Upper lobe of left lung (tissue), 6 donors: ENCODE measurements around the gene IBA57. TPM values are rescaled to one million over a fixed set of nuclear protein-coding genes. Genes with fewer than 3 reads are reported as not detected.

Source experiments
- ATAC-seq, 2 donors: fragments of 200-7000 bp; cut with Tn5 transposase; one replicate each; pipeline ENCODE4 v1.9.1; 2022; ENCODE audit warnings: mild to moderate bottlenecking in 2 of 2, moderate library complexity in 2 of 2; ENCODE audit not compliant: low FRiP score in 2 of 2
- DNase-seq, 2 donors: peaks; one replicate each; pipeline ENCODE4 v3.0.0-alpha.2; 2019 to 2020
- H3K27ac ChIP-seq, 4 donors: fragments of 200-600 bp; sonication (generic); one replicate each; pipeline ENCODE4 v1.5.1; 2016 to 2019
- H3K27me3 ChIP-seq, 4 donors: fragments of 200-600 bp; sonication (generic); one replicate each; pipeline ENCODE4 v1.5.1; 2017 to 2019
- H3K36me3 ChIP-seq, 4 donors: fragments of 200-600 bp; sonication (generic); one replicate each; pipeline ENCODE4 v1.5.1; 2016 to 2019
- H3K4me1 ChIP-seq, 4 donors: fragments of 200-600 bp; sonication (generic); one replicate each; pipeline ENCODE4 v1.5.1; 2018 to 2019
- H3K4me3 ChIP-seq, 4 donors: fragments of 200-600 bp; sonication (generic); one replicate each; pipeline ENCODE4 v1.5.1; 2017 to 2019; ENCODE audit warnings: mild to moderate bottlenecking in 2 of 4, moderate library complexity in 1 of 4
- H3K9me3 ChIP-seq, 4 donors: fragments of 200-600 bp; sonication (generic); one replicate each; pipeline ENCODE4 v1.5.1; 2018 to 2019
- EP300 ChIP-seq, 4 donors: sonication (generic); formaldehyde crosslinking; IDR thresholded peaks; one replicate each; pipeline ENCODE4 v1.5.1; 2017; ENCODE audit warnings: antibody characterized with exemption in 4 of 4, control low read depth in 2 of 4
- POLR2A ChIP-seq, 4 donors: fragments of 450-650 bp; IDR thresholded peaks; one replicate each; pipeline ENCODE4 v1.5.1; 2016 to 2017; ENCODE audit warnings: antibody characterized with exemption in 4 of 4, mild to moderate bottlenecking in 2 of 4
- POLR2AphosphoS5 ChIP-seq, 2 donors: sonication (generic); formaldehyde crosslinking; IDR thresholded peaks; one replicate each; pipeline ENCODE4 v1.5.1; 2017; ENCODE audit warnings: antibody characterized with exemption in 2 of 2
- WGBS, 2 donors: methylation state at CpG; one replicate each; pipeline ENCODE4 v1.1.5; 2017 to 2018; 5-methylcytosine and 5-hydroxymethylcytosine counted together
- total RNA-seq, 6 donors: library from RNA; depleted of rRNA in 4 of 6; stranded (reverse); fragments of >200 nt in 4 of 6; gene quantifications; one replicate each; pipeline versions ENCODE4 v1.1.0 to v1.2.1, GENCODE V29; 2016 to 2021
- TF ChIP-seq, protein P1 (sequence below), 6 experiments: fragments of 450-650 bp in 4 of 6; fragments of 200-600 bp in 2 of 6; sonication (generic) in 2 of 6; IDR thresholded peaks; one replicate each; pipeline ENCODE4 v1.5.1; 2016 to 2019; ENCODE audit warnings: antibody characterized with exemption in 6 of 6
- donor health status: DM: no; HTN: no; CAD: no; lungs with moderate emphysema.
- donor health status: DM: no; HTN: yes; CAD: no; lungs with severe emphysema.

The IBA57 gene
- total RNA-seq, 6 donors from 2014 or later, result 6.1 to 19.3 (median 13.9) TPM

DNA sequence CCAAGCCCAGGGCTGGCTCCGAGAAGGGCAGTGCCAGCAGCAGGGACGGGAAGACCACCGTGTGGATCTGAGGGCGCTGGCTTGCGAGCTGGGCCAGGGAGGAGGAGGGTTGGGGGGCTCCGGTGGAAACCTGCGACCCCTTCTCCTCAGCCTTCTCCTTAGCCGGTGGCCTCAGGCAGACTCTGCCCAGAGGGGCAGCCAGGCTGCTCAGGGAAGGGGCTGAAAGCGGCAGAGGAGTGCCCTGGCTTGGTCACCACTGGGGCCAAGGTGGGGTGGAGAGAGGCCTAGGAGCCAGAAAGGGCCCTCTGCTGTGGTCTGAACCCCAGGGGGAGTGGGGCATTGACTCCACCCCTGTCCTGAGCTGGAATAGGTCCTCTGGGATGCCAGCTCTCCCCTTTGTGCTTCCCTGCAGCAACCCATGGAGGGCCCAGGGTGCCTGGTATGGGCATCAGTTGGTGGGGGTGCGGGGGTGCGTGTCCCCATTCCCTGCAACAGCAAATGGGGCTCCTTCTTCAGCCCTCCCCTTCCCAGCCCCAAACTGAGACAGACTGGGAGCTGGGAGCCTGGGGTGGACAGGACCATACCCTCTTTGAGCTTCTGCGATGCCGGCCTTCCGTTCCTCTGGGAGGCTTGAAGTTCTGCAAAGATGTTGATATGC is 6.5 kb upstream of the IBA57 start:
- peaks cover 0 to 4% (median 0%) of the 10 kb centered on the region in 4 donors for H3K36me3 ChIP-seq
- no peak for ATAC-seq
- H3K4me3 ChIP-seq, result no peak overlapping the region
- peaks cover 0 to 7% (median 0%) of the 10 kb centered on the region in 4 donors for H3K27me3 ChIP-seq
- TF ChIP-seq EP300 (IDR thresholded peaks at IDR 0.05), result no peak
- no peak for TF ChIP-seq POLR2AphosphoS5 (IDR thresholded peaks at IDR 0.05)
- TF ChIP-seq, protein P1, sequence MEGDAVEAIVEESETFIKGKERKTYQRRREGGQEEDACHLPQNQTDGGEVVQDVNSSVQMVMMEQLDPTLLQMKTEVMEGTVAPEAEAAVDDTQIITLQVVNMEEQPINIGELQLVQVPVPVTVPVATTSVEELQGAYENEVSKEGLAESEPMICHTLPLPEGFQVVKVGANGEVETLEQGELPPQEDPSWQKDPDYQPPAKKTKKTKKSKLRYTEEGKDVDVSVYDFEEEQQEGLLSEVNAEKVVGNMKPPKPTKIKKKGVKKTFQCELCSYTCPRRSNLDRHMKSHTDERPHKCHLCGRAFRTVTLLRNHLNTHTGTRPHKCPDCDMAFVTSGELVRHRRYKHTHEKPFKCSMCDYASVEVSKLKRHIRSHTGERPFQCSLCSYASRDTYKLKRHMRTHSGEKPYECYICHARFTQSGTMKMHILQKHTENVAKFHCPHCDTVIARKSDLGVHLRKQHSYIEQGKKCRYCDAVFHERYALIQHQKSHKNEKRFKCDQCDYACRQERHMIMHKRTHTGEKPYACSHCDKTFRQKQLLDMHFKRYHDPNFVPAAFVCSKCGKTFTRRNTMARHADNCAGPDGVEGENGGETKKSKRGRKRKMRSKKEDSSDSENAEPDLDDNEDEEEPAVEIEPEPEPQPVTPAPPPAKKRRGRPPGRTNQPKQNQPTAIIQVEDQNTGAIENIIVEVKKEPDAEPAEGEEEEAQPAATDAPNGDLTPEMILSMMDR (IDR thresholded peaks at IDR 0.05), result no peak
- no peak for TF ChIP-seq POLR2A (IDR thresholded peaks at IDR 0.05)
- H3K9me3 ChIP-seq, result no peaks in the 10 kb centered on the region
- DNase-seq, result no peak
- peaks cover 23 to 51% (median 39%) of the 10 kb centered on the region in 4 donors for H3K4me1 ChIP-seq
- H3K27ac ChIP-seq, result no peak overlapping the region
- WGBS, 2 donors, result 85 to 90% methylated on average over 2 to 12 of the region's 14 CpGs

DNA sequence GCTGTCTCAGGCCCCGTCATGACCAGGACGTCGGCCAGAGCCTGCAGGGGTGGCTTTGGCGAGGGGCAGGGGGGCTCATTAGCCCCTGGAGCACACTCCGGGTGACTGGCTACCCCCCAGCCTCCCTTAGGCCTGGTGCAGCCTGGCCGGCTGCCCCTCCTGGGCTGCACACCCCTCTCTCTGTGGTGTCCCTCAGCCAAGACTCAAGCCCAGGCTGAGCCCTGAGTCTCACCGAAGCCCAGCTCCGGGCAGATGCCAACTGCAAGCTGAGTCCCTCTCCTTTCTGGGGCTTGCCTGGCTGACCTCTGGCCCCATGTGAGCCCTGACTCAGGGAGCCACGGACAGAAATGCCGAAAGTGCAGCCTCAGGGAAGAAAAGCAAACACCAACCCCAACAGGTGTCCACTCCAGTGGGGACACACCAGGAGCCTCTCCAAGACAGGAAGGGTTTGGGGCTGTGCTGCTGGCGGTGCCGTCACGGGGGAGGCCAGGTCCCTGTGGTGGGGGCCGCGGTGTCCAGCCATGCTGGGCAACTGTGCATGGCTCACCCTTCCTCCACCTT is 5.3 kb upstream of the IBA57 start:
- peaks cover 30 to 59% (median 46%) of the 10 kb centered on the region in 4 donors for H3K4me1 ChIP-seq
- no peaks in the 10 kb centered on the region for H3K9me3 ChIP-seq
- TF ChIP-seq POLR2AphosphoS5 (IDR thresholded peaks at IDR 0.05) (no peak), EP300 (IDR thresholded peaks at IDR 0.05) (no peak), POLR2A (IDR thresholded peaks at IDR 0.05) (no peak)
- TF ChIP-seq, protein P1 (IDR thresholded peaks at IDR 0.05), result no peak
- WGBS, 2 donors, result 82 to 85% methylated on average over 13 of the region's 15 CpGs
- no peak for ATAC-seq
- peaks cover 0 to 7% (median 0%) of the 10 kb centered on the region in 4 donors for H3K27me3 ChIP-seq
- H3K27ac ChIP-seq, result peak overlapping the region in 1 of 4 donors; percentile 100
- H3K4me3 ChIP-seq, result no peak overlapping the region
- DNase-seq, result peak in 1 of 2 donors; percentile 75
- H3K36me3 ChIP-seq, result no peaks in the 10 kb centered on the region

DNA sequence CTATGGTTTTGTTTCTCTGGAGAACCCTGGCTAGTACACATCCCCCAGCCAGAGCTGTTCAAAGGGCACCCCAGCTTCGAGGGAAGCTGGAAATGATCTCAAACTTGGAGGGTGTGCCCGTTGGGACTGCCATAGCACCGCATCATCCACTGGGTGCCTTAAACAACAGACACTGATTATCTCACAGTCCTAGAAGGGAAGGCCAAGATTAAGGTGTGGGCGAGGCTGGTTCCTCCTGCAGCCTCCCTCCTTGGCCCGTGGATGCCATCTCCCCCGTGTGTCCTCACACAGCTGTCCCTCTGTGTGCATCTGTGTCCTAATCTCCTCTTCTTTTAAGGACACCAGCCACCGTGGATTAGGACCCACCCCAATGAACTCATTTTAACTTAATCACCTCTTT is 4.2 kb upstream of the IBA57 start:
- TF ChIP-seq EP300 (IDR thresholded peaks at IDR 0.05) (no peak), POLR2AphosphoS5 (IDR thresholded peaks at IDR 0.05) (no peak)
- TF ChIP-seq, protein P1 (IDR thresholded peaks at IDR 0.05), result no peak
- Histone ChIP-seq H3K4me1 (peaks cover 30 to 56% (median 44%) of the 10 kb centered on the region in 4 donors), H3K27ac (peak overlapping the region; percentile 60 to 100 (median 99)), H3K4me3 (no peak overlapping the region), H3K36me3 (no peaks in the 10 kb centered on the region), H3K27me3 (peaks cover 0 to 7% (median 0%) of the 10 kb centered on the region in 4 donors), H3K9me3 (peaks cover 0 to 4% (median 0%) of the 10 kb centered on the region in 4 donors)
- ATAC-seq (no peak), DNase-seq (no peak)
- 49 to 59% methylated on average over 6 to 7 of the region's 7 CpGs for WGBS, 2 donors

DNA sequence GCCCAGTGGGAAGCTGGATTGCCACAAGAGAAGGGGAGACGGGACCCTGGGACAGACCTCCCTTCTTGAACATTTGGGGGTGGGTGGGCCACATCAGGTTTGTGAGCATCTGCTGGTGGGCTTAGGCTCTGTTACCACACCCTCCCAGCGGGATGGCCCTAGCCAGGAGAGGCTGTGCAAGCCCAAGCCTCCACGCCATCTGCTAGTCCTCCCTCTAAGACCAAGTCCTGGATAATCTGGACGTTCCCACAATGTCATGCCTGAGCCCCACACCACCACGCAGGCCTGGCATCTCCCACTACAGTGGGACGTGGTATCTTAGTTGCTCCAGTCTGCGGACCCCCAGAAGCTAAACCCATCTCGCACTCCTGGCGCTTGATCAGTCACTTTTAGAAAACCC is 3.7 kb upstream of the IBA57 start:
- Histone ChIP-seq H3K36me3 (no peaks in the 10 kb centered on the region), H3K9me3 (peaks cover 0 to 4% (median 0%) of the 10 kb centered on the region in 4 donors), H3K4me1 (peaks cover 34 to 61% (median 46%) of the 10 kb centered on the region in 4 donors), H3K27me3 (peaks cover 0 to 7% (median 0%) of the 10 kb centered on the region in 4 donors), H3K27ac (peak overlapping the region; percentile 60 to 100 (median 99)), H3K4me3 (no peak overlapping the region)
- DNase-seq (no peak), ATAC-seq (no peak)
- no peak for TF ChIP-seq POLR2A (IDR thresholded peaks at IDR 0.05)
- TF ChIP-seq, protein P1 (IDR thresholded peaks at IDR 0.05), result no peak
- TF ChIP-seq EP300 (IDR thresholded peaks at IDR 0.05), result no peak
- no peak for TF ChIP-seq POLR2AphosphoS5 (IDR thresholded peaks at IDR 0.05)
- WGBS, 2 donors, result 88 to 89% methylated on average over 5 to 9 of the region's 9 CpGs
